ENCODE results near the gene ZFP57. TPM values are rescaled to one million over a fixed set of nuclear protein-coding genes. Genes with fewer than 3 reads are reported as not detected.

The ZFP57 gene
- total RNA-seq, 2 donors from 2014 or later: 0.30 to 12.6 TPM

- peak; percentile 95 for DNase-seq (ENCODE audit: low spot score)
- Histone ChIP-seq H3K4me3 (peak within 1 kb of the TSS; percentile 82 to 83), H3K36me3 (peaks cover 14% of the 10 kb centered on the region), H3K9me3 (no peaks in the 10 kb centered on the region), H3K27ac (peak within 1 kb of the TSS; percentile 85 to 92), H3K27me3 (no peaks in the 10 kb centered on the region), H3K4me1 (peaks cover 0 to 22% of the 10 kb centered on the region in 2 donors)
- no peak for TF ChIP-seq CTCF (IDR thresholded peaks at IDR 0.05)
Measured at GRCh38 chr6:29723262-29723665, 42.3 kb upstream of the ZFP57 start, which contains the start of gene HLA-F. Gene HLA-F (plus strand): TSS chr6:29723434. CDS start chr6:29723464, 30 bp downstream.

DNA sequence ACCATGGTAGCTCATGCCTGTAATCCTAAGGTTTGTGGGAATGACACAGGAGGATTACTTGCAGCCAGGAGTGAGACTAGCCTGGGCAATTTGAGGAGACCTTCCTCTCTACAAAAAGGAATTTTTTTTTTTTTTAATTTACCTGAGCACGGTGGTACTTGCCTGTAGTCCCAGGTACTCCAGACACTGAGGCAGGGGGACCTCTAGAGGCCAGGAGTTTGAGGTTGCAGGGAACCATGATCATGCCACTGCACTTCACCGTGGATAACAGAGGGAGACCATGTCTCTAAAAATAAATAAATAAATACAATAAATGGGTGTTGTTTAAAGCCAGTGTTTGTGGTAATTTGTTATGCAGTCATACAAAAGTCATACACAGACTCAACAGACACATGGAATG, 39.9 kb upstream of the ZFP57 start:
- Histone ChIP-seq H3K4me3 (no peak overlapping the region), H3K36me3 (peaks cover 8% of the 10 kb centered on the region), H3K9me3 (no peaks in the 10 kb centered on the region), H3K27ac (no peak overlapping the region), H3K27me3 (no peaks in the 10 kb centered on the region), H3K4me1 (peaks cover 0 to 18% of the 10 kb centered on the region in 2 donors)
- no peak for TF ChIP-seq CTCF (IDR thresholded peaks at IDR 0.05)
- DNase-seq (ENCODE audit: low spot score): no peak

- no peaks in the 10 kb centered on the region for H3K36me3 ChIP-seq
- H3K4me1 ChIP-seq: no peaks in the 10 kb centered on the region
- TF ChIP-seq CTCF (IDR thresholded peaks at IDR 0.05): no peak
- DNase-seq (ENCODE audit: low spot score): no peak
- H3K27ac ChIP-seq: no peak overlapping the region
- H3K27me3 ChIP-seq: no peaks in the 10 kb centered on the region
- H3K9me3 ChIP-seq: no peaks in the 10 kb centered on the region
- H3K4me3 ChIP-seq: no peak overlapping the region
Measured at GRCh38 chr6:29710281-29710941, 29.5 kb upstream of the ZFP57 start.

DNA sequence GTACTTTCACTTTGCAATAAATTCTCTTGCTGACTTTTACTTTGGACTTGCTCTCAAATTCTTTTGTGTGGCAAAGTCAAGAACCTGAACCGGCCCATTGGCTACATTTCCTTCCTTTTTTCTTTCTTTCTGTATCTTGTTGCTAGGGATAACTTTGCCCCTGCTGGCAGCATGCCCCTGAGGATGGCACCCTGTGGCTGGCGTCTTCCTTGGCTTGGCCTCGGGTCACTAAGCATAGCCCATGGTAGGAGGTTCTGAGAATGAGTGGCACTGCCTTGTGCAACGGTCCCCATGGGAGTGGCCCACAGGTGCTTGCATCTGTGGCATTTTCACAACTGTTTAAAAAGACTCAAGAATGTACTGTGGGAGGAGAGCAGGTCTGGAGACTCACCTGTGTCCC, 28.2 kb upstream of the ZFP57 start:
- H3K36me3 ChIP-seq: no peaks in the 10 kb centered on the region
- H3K4me1 ChIP-seq: no peaks in the 10 kb centered on the region
- H3K4me3 ChIP-seq: no peak overlapping the region
- TF ChIP-seq CTCF (IDR thresholded peaks at IDR 0.05): no peak
- H3K27me3 ChIP-seq: no peaks in the 10 kb centered on the region
- H3K9me3 ChIP-seq: no peaks in the 10 kb centered on the region
- DNase-seq (ENCODE audit: low spot score): no peak
- H3K27ac ChIP-seq: no peak overlapping the region

- DNase-seq (ENCODE audit: low spot score): no peak
- H3K27ac ChIP-seq: no peak overlapping the region
- H3K27me3 ChIP-seq: no peaks in the 10 kb centered on the region
- H3K36me3 ChIP-seq: no peaks in the 10 kb centered on the region
- no peaks in the 10 kb centered on the region for H3K4me1 ChIP-seq
- no peak for TF ChIP-seq CTCF (IDR thresholded peaks at IDR 0.05)
- H3K9me3 ChIP-seq: no peaks in the 10 kb centered on the region
- no peak overlapping the region for H3K4me3 ChIP-seq
Measured at GRCh38 chr6:29708432-29709179, 27.7 kb upstream of the ZFP57 start.
